Loucy (cell line): ENCODE data around the gene RGS6.

Experiments
- H2AFZ ChIP-seq: fragments of 200-600 bp; sonication (generic); 2 replicates; pipeline ENCODE4 v1.6.0; 2016; ENCODE audit warnings: antibody characterized with exemption, mild to moderate bottlenecking, low read length, moderate library complexity
- H3F3A ChIP-seq: fragments of 200-600 bp; 2 replicates; pipeline ENCODE4 v1.6.0; 2016; ENCODE audit warnings: antibody characterized with exemption, low read depth, mild to moderate bottlenecking
- H3K27me3 ChIP-seq: fragments of 200-600 bp; sonication (generic); 2 replicates; pipeline ENCODE4 v1.6.1; 2014; ENCODE audit warnings: low read length, mild to moderate bottlenecking; ENCODE audit not compliant: insufficient read depth, poor library complexity, severe bottlenecking
- H3K36me3 ChIP-seq: fragments of 200-600 bp; sonication (generic); 2 replicates; pipeline ENCODE4 v1.6.1; 2016; ENCODE audit warnings: low read length; ENCODE audit not compliant: insufficient read depth
- H3K4me1 ChIP-seq: fragments of 200-600 bp; sonication (generic); 2 replicates; pipeline ENCODE4 v1.5.1; 2014; ENCODE audit warnings: low read length, mild to moderate bottlenecking; ENCODE audit not compliant: insufficient read depth, poor library complexity, severe bottlenecking
- H3K4me2 ChIP-seq: fragments of 200-600 bp; sonication (generic); 2 replicates; pipeline ENCODE4 v1.6.0; 2014; ENCODE audit warnings: antibody characterized with exemption, low read length, low read depth, mild to moderate bottlenecking; ENCODE audit not compliant: poor library complexity, severe bottlenecking
- H3K4me3 ChIP-seq: fragments of 200-600 bp; sonication (generic); 2 replicates; pipeline ENCODE4 v1.5.1; 2014; ENCODE audit warnings: low read length, mild to moderate bottlenecking, mixed read lengths; ENCODE audit not compliant: poor library complexity, severe bottlenecking
- H3K79me2 ChIP-seq: fragments of 200-600 bp; sonication (generic); 2 replicates; pipeline ENCODE4 v1.6.1; 2014; ENCODE audit warnings: low read length; ENCODE audit not compliant: insufficient read depth
- H3K9ac ChIP-seq: fragments of 200-600 bp; sonication (generic); 2 replicates; pipeline ENCODE4 v1.6.0; 2014; ENCODE audit warnings: mild to moderate bottlenecking, low read depth, low read length, moderate library complexity; ENCODE audit not compliant: poor library complexity, severe bottlenecking
- H3K9me2 ChIP-seq: fragments of 200-600 bp; sonication (generic); replicated peaks from 2 replicates; pipeline ENCODE4 v1.6.1; 2016; ENCODE audit warnings: low read depth, low read length, mixed read lengths
- H3K9me3 ChIP-seq: fragments of 200-600 bp; sonication (generic); 2 replicates; pipeline ENCODE4 v1.6.1; 2014; ENCODE audit warnings: mild to moderate bottlenecking, antibody characterized with exemption, low read length, low read depth; ENCODE audit not compliant: insufficient read depth
- H4K20me1 ChIP-seq: fragments of 200-600 bp; sonication (generic); 2 replicates; pipeline ENCODE4 v1.6.0; 2014; ENCODE audit warnings: antibody characterized with exemption, low read length, mild to moderate bottlenecking; ENCODE audit not compliant: insufficient read depth, poor library complexity, severe bottlenecking
- EZH2phosphoT487 ChIP-seq: fragments of 200-600 bp; IDR thresholded peaks from 2 replicates; pipeline ENCODE4 v1.6.1; 2018; ENCODE audit warnings: antibody characterized with exemption, mild to moderate bottlenecking, moderate library complexity, borderline replicate concordance
- TF ChIP-seq, protein P1 (sequence below): fragments of 200-600 bp; sonication (generic); conservative IDR thresholded peaks from 2 replicates; pipeline ENCODE4 v1.5.1; 2014; ENCODE audit warnings: mild to moderate bottlenecking, antibody characterized with exemption, low read length

Gene RGS6

DNA sequence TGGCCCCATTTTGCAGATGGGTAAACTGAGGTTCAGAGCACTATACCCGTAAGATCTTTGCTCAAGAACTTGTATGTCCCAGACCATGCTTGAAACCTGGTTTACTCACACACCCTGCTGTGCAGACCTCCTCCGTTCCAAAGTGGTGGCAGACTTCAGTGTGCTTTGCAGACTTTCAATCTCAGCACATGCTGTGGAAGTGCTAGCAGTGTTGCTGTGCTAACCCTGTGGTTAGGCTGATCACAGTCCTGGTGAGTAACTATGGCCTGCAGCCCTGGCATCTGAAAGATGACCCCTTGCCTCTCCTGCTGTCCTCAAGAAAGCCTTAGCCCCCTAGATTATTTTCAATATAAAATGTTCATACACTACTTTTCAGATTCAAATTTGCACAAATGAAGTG lies 511.0 kb downstream of the RGS6 start:
- no peaks in the 10 kb centered on the region for H3K9me3 ChIP-seq
- H3K79me2 ChIP-seq: no peaks in the 10 kb centered on the region
- no peaks in the 10 kb centered on the region for H4K20me1 ChIP-seq
- H3K4me2 ChIP-seq: peak overlapping the region; percentile 68
- H3K27me3 ChIP-seq: no peaks in the 10 kb centered on the region
- no peaks in the 10 kb centered on the region for H3K36me3 ChIP-seq
- no peak overlapping the region for H2AFZ ChIP-seq
- no peaks in the 10 kb centered on the region for H3K9me2 ChIP-seq
- H3K4me1 ChIP-seq: peaks cover 55% of the 10 kb centered on the region
- no peak overlapping the region for H3K4me3 ChIP-seq
- H3K9ac ChIP-seq: no peak overlapping the region
- TF ChIP-seq EZH2phosphoT487: no peak
- H3F3A ChIP-seq: 0 out of 2 replicates have a peak, but pooled peaks cover 4% of the 10 kb centered on the region

DNA sequence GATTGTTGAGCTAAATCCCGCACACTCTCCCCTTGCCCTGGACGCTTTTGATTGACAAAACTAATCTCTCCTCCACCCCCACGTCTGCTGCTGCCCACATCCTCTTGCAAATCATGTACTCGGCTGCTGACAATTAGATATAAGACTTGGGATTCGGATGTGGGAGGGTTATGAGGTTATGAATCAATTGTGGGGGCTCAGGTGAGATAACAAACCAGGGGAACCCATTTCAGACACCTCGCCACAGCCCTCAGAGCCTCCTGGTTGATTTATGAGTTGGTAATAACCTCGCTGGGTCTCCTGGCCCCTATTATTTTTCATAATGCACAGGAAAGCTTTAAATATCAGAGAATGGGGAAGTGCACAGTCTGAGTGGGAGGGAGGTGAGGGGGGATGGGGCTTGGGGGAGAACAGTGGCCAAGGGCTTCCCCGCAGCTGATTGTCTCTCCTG lies 511.8 kb downstream of the RGS6 start:
- Histone ChIP-seq H2AFZ (no peak overlapping the region), H3K4me1 (peaks cover 48% of the 10 kb centered on the region), H3K9me2 (no peaks in the 10 kb centered on the region), H3K27me3 (no peaks in the 10 kb centered on the region), H3K36me3 (no peaks in the 10 kb centered on the region), H3K9ac (no peak overlapping the region), H3K9me3 (no peaks in the 10 kb centered on the region), H4K20me1 (no peaks in the 10 kb centered on the region), H3K79me2 (no peaks in the 10 kb centered on the region), H3K4me3 (peak overlapping the region; percentile 12), H3F3A (0 out of 2 replicates have a peak, but pooled peaks cover 4% of the 10 kb centered on the region), H3K4me2 (peak overlapping the region; percentile 68)
- no peak; the same call in 1 of the 2 replicates for TF ChIP-seq EZH2phosphoT487
- TF ChIP-seq, protein P1, sequence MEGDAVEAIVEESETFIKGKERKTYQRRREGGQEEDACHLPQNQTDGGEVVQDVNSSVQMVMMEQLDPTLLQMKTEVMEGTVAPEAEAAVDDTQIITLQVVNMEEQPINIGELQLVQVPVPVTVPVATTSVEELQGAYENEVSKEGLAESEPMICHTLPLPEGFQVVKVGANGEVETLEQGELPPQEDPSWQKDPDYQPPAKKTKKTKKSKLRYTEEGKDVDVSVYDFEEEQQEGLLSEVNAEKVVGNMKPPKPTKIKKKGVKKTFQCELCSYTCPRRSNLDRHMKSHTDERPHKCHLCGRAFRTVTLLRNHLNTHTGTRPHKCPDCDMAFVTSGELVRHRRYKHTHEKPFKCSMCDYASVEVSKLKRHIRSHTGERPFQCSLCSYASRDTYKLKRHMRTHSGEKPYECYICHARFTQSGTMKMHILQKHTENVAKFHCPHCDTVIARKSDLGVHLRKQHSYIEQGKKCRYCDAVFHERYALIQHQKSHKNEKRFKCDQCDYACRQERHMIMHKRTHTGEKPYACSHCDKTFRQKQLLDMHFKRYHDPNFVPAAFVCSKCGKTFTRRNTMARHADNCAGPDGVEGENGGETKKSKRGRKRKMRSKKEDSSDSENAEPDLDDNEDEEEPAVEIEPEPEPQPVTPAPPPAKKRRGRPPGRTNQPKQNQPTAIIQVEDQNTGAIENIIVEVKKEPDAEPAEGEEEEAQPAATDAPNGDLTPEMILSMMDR: no peak

DNA sequence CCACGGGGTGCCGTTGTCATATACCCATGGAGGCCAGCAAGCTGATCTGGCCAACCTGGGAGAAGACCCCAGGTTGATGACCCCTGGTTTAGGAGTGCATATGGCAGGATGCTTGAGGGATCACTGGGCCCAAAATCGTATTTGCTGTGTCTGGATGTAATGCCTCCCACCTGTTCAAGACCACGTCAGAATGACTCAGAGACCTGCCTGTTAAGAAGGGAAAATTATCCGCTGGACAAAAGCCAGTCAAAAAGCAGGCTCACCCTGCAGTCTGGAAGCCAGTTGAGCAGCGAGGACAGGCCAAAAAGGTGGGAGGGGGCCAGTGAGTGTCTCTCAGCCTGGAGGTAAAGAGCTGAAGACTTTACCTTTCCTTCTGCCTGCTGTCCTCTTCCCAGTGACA lies 512.5 kb downstream of the RGS6 start:
- Histone ChIP-seq H3K4me3 (peak overlapping the region; percentile 12), H3K4me2 (peak overlapping the region; percentile 68), H3K27me3 (no peaks in the 10 kb centered on the region), H3K9ac (no peak overlapping the region), H3K36me3 (no peaks in the 10 kb centered on the region), H3K9me3 (no peaks in the 10 kb centered on the region), H3K79me2 (no peaks in the 10 kb centered on the region), H4K20me1 (no peaks in the 10 kb centered on the region), H3K4me1 (peaks cover 41% of the 10 kb centered on the region), H3K9me2 (no peaks in the 10 kb centered on the region), H3F3A (0 out of 2 replicates have a peak, but pooled peaks cover 4% of the 10 kb centered on the region), H2AFZ (no peak overlapping the region)
- TF ChIP-seq, protein P1: no peak

DNA sequence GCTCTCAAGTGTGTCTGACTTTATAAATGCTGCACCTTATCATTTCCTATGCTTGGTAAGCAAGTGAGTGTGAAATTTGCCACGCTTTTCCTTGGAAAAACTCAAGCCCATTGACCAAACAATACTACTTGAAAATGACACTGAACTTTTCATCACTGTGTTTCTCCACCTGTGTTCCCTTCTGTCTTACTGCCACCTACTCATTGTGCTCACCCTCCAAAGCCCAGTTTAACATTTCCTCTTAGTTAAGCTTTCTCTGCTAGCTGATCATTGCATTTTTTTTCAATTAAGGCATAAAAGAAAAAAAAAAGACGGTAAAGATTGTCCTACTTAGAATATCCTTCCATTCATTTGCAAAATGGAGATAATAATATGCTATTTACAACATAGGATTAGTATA lies 516.0 kb downstream of the RGS6 start:
- Histone ChIP-seq H3K9ac (no peak overlapping the region), H3K4me1 (peaks cover 45% of the 10 kb centered on the region), H3K4me2 (no peak overlapping the region), H3K9me3 (no peaks in the 10 kb centered on the region), H3F3A (peaks cover 14% of the 10 kb centered on the region; the same call in 1 of the 2 replicates), H3K4me3 (no peak overlapping the region), H3K27me3 (no peaks in the 10 kb centered on the region), H3K79me2 (no peaks in the 10 kb centered on the region), H4K20me1 (no peaks in the 10 kb centered on the region), H2AFZ (no peak overlapping the region), H3K9me2 (no peaks in the 10 kb centered on the region), H3K36me3 (no peaks in the 10 kb centered on the region)
- TF ChIP-seq, protein P1: no peak
- TF ChIP-seq EZH2phosphoT487: no peak
